HG03571 (cell line): ENCODE results near the gene VPS13D.

Source experiments
- ATAC-seq: cut with Tn5 transposase; IDR thresholded peaks from one replicate; pipeline ENCODE4 v1.9.1; 2021; ENCODE audit not compliant: unreplicated experiment

The VPS13D gene, protein sequence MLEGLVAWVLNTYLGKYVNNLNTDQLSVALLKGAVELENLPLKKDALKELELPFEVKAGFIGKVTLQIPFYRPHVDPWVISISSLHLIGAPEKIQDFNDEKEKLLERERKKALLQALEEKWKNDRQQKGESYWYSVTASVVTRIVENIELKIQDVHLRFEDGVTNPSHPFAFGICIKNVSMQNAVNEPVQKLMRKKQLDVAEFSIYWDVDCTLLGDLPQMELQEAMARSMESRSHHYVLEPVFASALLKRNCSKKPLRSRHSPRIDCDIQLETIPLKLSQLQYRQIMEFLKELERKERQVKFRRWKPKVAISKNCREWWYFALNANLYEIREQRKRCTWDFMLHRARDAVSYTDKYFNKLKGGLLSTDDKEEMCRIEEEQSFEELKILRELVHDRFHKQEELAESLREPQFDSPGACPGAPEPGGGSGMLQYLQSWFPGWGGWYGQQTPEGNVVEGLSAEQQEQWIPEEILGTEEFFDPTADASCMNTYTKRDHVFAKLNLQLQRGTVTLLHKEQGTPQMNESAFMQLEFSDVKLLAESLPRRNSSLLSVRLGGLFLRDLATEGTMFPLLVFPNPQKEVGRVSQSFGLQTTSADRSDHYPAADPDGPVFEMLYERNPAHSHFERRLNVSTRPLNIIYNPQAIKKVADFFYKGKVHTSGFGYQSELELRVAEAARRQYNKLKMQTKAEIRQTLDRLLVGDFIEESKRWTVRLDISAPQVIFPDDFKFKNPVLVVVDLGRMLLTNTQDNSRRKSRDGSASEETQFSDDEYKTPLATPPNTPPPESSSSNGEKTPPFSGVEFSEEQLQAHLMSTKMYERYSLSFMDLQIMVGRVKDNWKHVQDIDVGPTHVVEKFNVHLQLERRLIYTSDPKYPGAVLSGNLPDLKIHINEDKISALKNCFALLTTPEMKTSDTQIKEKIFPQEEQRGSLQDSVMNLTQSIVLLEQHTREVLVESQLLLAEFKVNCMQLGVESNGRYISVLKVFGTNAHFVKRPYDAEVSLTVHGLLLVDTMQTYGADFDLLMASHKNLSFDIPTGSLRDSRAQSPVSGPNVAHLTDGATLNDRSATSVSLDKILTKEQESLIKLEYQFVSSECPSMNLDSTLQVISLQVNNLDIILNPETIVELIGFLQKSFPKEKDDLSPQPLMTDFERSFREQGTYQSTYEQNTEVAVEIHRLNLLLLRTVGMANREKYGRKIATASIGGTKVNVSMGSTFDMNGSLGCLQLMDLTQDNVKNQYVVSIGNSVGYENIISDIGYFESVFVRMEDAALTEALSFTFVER (N-terminal part only)

GRCh38 chr1:12229835-12230548 is at the start of gene VPS13D:
TSS of gene VPS13D (plus strand) at chr1:12230030. CDS start at chr1:12234267, 4,237 bp downstream.
- peak; percentile 86 for ATAC-seq

GRCh38 chr1:12180315-12180714 is 49.5 kb upstream of the VPS13D start:
- ATAC-seq, result no peak

DNA sequence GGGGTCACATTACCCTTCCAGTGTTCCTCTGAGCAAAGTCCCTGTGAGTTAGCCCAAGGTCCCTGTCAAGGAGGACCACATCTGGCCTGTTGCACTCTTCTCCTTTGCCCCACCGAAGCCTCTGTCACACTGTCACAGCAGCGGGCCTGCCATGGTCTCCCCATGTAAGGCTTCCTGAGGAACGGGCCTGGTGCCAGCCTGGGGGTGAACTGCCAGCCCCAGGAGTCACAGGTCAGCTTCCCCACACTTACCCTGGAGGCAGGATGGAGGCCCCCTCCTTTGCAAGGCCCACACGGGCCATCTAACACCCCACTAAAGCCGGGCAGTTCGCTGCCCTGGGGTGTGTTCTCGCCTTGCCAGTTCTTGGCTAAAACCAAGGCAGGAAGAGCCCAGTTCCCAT is 48.9 kb upstream of the VPS13D start:
- no peak for ATAC-seq

- ATAC-seq, result no peak
These were observed 48.3 kb upstream of the VPS13D start for GRCh38 chr1:12181568-12181967.

DNA sequence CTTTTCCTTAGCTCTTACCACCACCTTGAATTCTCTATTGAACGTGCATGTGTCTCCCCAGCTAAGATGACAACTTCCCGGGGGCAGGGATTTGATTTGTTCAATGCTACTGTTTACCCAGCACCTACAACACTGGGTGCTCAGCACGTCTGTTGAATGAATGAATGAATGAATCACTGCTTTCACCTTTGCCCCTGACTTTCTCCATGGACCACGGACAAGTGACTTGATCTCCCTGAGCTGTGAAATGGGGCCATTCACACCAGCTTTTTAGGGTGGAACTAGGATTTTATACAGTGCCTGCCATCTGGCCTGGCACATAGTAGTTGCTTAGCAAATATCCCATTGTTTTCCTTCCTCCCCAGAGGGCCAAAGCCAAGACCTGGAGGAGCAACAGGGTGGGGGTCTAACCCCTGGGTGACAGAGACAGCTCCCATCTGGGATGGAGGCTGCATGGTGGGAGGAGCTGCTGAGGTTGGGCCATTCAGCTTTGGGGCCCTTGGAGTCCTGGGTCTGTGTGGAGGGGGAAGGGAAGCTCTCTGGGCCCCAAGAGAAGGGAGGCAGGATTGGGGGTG is 47.3 kb upstream of the VPS13D start:
- ATAC-seq, result no peak

- no peak for ATAC-seq
These were observed 46.6 kb upstream of the VPS13D start for GRCh38 chr1:12183095-12183794.

DNA sequence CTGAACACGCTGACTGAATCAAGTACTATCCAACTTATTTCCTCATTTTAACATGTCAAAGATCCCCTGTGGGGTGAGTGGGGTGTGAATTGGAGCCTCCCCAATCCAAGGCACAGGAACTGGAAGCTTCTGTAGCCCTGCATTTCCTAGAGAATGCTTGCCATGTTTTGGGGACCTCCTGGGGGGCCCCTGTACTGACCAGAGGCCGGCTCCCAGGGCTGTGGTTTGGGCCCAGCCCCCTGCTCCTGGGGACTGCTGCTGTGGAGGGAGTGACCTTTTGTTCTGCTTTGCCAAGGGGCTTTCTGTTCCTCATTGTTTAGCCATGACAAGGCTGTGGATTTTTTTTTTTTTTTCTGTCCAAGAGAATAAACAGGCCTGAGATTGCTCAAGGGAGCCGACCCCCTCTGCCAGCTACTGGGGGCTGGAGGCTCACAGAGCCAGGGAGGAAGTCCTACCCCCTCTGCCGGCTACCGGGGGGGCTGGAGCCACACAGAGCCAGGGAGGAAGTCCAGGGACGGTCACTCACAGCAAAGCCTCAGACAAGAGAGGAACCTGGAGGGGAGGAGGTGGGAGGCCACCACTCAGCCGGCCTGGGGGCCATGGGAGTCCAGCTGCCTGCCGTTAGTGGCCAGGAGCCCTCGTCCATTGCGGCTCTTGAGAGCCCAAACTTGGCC is 45.7 kb upstream of the VPS13D start:
- no peak for ATAC-seq

GRCh38 chr1:12185036-12185917 is 44.6 kb upstream of the VPS13D start:
- no peak for ATAC-seq

GRCh38 chr1:12185918-12186678 is 43.7 kb upstream of the VPS13D start:
- ATAC-seq, result no peak

GRCh38 chr1:12186679-12186985 is 43.2 kb upstream of the VPS13D start:
- no peak for ATAC-seq

GRCh38 chr1:12188115-12188514 is 41.7 kb upstream of the VPS13D start:
- ATAC-seq, result no peak

GRCh38 chr1:12188657-12189327 is 41.0 kb upstream of the VPS13D start:
- ATAC-seq, result no peak

- no peak for ATAC-seq
These were observed 40.5 kb upstream of the VPS13D start for GRCh38 chr1:12189328-12189682.

GRCh38 chr1:12191242-12192032 is 38.4 kb upstream of the VPS13D start:
- no peak for ATAC-seq

GRCh38 chr1:12194666-12195216 is 35.1 kb upstream of the VPS13D start:
- ATAC-seq, result no peak

- ATAC-seq, result no peak
These were observed 34.4 kb upstream of the VPS13D start for GRCh38 chr1:12195416-12195815.
